NCI-H2171 (cell line): ENCODE results near the gene RNF135.
"Not testable (repeated sequence)": the region's sequence is repeated elsewhere in the genome, so short reads cannot be mapped to it uniquely, and the experiment has no call there.

Experiments
- DNase-seq: peaks from one replicate; lab custom pipeline; 2025; lab: John Stamatoyannopoulos, UW

Gene RNF135

DNA sequence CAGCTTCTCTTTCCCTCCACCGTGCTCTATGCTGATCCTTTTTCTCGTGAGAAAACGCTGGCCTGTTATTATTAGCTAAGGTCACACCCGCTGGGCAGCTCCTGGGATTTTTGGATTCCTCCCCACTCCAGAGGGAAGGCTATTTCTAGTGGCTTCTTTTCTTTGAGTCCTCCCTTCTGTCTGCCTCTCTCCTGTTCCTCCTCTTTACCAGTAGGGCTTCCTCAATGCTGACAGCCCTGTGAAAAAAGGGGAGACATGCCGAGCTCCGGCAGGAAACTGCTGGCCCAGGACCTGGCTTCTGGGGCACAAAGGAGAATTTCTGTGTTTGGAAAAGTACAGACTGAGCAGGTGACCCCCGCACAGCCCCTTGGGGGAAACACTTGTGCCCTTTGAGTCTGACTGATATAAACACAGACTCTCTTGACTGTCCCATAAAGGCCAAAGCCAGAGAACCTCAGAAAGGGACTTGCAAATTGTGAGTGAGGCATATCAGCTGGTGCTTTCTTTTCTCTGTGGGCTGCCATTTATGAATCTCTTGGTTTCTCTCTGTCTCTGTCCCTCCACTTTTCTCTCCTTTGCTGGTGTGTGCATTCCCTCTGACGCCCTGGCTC is 14.0 kb upstream of the RNF135 start:
- no peak for DNase-seq

DNA sequence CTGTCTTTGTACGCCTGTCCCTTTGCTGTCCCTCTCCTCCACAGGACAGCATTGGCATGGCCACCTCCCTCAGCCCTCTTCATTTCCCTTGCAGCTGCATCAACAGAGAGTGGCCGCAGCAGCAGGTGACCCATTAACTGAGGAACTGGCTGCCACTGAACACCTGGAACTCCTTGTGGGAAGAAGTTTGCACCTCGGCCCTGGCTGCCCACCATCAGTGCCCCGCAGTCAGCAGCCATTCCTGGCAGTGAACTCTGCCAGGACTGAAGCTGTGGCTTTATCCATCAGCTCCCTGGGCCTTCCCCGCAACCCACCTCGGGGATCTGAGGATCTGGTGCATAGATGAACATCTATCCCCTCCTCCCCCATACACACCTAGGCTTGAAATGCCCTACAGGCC is 13.1 kb upstream of the RNF135 start:
- no peak for DNase-seq

DNA sequence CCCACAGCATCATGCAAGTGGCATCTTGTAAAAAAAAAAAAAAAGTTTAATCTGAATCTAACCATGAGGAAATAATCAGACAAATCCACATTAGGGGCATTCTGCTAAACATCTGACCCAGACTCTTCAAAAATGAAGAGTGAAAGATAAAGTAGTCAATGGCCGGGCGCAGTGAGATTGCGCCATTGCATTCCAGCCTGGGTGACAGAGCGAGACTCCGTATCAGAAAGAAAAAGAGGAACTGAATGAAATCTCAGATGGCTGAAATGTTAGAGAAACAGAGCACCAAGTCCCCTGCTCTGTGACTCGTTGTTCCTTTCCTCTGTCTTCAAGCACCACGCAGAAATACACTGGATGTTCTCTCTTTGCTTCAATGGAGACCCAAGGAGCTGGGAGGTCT is 12.7 kb upstream of the RNF135 start:
- DNase-seq = no peak

DNA sequence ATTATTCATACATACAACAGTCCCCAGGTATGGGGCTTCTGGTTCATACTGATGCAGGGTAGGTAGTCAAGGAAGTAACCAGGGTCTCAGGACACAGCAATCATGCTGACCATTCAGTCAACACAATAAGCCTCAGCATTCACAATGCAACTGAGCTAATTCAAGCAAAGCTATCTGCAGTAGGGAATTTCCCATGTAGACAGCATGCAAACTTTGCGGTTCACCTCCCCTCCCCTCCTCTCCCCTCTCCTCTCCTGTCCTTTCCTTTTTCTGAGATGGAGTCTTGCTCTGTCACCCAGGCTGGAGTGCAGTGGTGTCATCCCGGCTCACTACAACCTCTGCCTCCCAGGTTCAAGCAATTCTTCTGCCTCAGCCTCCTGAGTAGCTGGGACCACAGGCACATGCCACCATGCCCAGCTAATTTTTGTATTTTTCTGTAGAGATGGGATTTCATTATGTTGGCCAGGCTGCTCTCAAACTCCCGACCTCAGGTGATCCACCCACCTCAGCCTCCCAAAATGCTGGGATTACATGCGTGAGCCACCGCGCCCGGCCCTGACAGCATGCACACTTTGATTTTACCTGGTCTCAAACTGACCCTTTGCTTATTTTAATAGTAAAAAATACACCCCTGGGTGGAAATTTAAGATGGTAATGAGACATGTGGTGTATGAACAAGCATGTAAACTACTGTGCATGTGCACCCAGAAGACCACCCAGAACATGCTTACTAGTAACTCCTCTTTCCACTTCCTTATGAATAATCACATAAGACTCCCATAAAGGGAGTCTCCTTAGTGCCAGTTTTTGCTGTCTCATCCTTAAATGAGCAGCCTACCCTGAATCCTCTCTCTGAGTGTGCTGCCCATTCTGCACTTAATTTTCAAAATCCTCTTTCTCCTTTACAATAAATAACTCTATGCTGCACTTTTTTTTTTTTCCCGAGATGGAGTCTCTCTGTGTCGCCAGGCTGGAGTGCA is 9.3 kb upstream of the RNF135 start:
- DNase-seq = no peak

DNA sequence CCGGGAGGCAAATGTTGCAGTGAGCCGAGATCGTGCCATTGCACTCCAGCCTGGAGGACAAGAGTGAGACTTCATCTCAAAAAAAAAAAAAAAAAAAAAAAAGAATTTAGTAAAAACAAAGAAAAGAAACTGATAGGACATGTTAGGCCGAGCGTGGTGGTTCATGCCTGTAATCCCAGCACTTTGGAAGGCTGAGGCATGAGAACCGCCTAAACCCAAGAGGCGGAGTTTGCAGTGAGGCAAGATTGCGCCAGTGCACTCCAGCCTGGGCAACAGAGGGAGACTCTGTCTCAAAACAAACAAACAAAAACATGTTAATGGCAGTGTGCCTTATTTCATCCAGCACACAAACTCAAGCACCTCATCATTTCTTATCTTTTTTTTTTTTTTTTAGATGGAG is 6.5 kb upstream of the RNF135 start:
- not testable (repeated sequence) for DNase-seq

DNA sequence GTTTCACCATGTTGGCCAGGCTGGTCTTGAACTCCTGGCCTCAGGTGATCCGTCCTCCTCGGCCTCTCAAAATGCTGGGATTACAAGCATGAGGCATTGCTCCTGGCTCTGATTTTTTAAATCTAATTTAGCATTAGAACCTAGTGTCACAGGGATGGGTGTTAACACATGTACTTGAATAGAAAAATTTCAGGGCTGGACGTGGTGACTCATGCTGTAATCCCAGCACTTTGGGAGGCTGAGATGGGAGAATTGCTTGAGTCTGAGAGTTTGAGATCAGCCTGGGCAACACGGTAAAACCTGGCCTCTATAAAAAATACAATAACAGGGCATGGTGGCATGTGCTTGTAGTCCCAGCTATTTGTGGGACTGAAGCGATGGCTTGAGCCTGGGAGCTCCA is 6.0 kb upstream of the RNF135 start:
- no peak for DNase-seq

DNA sequence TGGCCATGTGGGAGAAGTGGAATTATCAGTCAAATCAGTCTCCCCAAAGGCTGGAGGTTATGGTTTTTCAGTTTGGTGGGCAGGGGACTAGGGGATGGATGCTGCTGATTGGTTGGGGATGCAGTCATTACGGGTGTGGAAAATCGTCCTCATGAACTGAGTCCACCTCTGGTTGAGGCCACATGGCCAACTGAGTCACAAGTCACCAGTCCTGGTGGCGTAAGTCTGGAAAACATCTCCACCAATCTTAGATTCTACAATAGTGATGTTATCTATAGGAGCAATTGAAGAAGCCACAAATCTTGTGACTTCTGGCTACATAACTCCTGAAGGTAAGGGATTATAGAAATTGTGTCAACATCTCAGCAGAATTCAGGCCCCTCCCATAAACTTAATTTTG is 5.2 kb upstream of the RNF135 start:
- DNase-seq = no peak

DNA sequence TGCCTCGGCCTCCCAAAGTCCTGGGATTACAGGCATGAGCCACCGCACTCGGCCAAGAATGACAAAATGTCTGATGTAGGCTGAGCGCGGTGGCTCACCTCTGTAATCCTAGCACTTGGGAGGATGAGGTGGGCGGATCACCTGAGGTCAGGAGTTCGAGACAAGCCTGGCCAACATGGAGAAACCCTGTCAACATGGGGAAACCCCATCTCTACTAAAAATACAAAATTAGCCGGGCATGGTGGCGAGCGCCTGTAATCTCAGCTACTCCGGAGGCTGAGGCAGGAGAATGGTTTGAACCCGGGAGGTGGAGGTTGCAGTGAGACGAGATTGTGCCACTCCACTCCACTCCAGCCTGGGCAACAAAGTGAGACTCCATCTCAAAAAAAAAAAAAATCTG is 2.9 kb upstream of the RNF135 start:
- not testable (repeated sequence) for DNase-seq

DNA sequence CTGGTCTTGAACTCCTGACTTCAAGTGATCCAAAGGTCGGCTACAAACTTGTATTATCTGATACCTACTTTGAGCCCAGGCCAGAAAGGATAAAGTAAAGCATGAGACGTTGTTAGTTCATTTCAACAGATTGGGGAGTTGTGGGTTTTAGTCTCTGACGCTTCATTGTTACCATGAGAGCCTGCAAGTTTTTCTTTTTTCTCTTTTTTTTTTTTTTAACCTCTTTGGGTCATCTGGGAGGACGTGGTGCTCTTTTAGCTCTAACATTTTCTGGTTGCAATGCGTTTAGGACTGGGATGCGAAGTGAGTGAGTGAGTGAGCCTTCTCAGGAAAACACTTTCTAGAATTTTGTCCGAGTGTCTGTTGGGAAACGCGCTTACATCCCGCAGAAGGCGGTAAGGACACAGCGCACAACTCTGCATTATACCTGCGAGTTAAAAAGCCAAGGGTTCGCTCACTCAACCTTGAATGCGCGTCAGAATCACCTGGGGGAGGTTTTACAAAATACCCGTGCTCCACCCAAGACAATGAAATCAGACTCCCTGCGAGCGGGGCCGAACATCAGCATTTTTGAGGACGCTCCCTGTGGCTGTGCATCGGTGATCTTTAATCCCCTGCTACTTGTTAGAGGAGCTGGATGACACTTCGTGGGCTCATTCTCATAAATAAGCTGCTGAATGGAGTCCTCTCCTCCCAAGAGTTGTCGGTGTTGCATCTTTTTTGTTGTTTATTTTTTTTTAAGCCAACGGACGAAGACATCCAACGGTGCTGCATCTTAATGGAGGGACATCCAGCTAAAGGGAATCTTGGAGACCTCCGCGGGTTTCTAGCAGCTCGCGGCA is 629 bp upstream of the RNF135 start:
- no peak for DNase-seq

DNA sequence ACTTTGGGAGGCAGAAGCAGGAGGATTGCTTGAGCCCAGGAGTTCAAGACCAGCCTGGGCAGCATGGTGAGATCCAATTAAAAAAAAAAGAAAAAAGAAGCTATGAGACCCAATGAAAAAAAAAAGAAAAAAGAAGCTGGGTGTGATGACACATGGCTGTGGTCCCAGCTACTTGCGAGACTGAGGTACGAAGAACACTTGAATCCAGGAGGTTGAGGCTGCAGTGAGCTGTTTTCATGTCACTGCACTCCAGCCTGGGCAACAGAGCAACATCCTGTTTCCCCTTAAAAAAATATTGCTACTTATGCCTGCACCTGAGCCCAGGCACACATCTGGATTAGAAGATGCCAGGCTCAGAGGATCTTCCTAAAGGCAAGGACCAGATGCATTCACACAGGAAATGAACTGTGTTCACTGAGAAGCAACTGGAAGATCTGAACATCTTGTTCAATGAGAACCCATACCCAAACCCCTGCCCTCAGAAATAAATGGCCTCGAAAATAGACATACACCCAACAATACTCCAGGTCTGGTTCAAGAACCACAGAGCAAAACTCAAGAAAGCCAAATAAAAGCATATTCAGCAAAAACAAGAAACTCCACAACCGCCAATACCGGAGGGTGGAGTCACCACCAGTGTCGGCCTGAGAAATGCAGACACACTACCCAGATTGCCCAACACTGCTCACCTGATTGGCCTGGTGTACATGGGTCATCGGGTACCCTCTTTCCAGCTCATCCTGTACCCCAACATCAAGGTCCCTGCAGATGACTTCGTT is 4.4 kb downstream of the RNF135 start:
- no peak for DNase-seq

DNA sequence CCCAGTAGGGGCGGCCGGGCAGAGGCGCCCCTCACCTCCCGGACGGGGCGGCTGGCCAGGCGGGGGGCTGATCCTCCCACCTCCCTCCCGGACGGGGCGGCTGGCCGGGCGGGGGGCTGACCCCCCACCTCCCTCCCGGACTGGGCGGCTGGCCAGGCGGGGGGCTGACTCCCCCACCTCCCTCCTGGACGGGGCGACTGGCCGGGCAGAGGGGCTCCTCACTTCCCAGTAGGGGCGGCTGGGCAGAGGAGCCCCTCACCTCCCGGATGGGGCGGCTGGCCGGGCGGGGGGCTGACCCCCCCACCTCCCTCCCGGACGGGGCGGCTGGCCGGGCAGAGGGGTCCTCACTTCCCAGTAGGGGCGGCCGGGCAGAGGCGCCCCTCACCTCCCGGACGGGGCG is 9.1 kb downstream of the RNF135 start:
- not testable (repeated sequence) for DNase-seq

DNA sequence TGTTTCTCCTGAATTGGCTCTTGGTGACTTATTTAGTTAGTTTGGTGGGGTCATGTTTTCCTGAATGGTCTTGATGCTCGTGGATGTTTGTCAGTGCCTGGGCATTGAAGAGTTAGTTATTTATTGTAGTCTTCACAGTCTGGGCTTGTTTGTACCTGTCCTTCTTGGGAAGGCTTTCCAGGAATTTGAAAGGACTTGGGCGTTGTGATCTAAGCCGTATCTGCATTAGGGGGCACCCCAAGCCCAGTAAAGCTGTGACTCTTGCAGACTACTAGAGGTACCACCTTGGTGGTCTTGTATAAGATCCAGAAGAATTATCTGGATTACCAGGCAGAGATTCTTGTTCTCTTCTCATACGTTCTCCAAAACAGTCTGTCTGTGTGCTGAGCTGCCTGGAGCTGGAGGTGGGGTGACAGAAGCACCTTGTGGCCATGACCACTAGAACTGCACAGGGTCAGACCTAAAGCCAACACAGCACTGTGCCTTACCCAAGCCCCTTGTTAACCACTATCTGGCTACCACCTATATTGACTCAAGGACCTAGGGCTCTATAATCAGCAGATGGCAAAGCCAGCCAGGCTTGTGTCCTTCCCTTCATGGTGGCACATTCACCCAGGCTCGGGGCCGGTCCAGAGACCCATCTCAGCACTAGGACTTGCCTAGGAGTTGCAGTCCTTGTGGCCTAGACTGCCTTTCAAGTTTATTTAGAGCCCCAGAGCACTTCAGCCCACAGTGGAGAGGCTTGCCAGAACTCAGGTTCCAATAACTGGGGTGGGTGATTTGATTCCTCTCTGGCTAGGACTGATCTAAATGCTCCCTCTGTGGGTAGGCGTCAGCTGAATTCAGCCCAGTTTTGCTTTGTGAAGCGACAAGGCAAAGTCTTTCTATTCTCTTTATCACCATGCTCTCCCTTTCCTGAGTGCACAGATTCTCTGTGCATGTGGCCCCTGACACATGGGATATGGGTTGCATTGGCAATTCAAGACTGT is 11.0 kb downstream of the RNF135 start:
- DNase-seq = no peak

DNA sequence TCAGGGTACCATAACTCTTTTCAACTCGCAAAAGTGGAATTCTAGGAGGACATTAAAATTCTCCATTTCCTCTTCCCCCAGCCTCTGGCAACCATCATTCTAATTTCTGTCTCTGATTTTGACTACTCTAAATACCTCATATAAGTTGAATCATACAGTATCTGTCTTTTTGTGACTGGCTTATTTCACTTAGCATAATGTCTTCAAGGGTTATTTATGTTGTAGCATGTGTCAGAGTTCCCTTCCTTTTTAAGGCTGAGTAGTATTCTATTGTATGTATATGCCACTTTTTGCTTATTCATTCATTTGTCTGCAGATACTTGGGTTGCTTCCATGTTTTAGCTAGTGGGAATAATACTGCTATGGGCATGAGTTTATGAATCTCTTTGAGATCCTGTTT is 12.0 kb downstream of the RNF135 start:
- DNase-seq = no peak

DNA sequence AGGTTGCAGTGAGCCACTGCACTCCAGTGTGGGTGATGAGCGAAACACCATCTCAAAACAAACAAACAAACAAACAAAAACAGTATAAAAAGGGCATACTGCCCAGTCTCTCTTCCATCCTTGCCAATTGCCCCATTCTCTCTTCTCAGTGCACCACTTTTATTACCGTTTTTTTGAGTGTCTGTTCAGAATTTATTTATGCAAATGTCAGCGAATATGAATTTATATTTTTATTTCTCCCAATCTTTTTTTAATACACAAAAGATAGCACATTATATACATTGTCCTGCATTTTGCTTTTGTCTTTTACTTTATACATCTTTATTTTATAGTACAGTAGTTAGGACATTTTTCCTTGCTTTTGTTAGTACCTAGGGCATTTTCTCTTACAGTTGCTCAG is 19.6 kb downstream of the RNF135 start:
- DNase-seq = no peak

DNA sequence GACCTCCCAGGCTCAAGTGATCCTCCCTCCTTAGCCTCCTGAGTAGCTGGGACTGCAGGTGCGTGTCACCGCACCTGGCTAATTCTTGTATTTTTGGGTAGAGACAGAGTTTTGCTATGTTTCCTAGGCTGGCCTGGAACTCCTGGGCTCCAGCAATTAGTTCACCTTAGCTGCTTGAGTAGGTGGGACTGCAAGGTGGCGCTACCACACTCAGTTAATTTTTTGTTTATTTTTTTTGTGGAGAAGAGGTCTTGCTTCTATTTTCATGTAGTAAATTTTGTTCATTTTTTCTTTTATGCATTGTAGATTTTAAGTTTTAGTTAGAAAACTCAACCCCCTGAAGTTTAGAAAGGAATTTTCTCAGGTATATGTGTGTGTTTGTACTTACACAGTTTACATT is 21.7 kb downstream of the RNF135 start:
- DNase-seq = no peak

DNA sequence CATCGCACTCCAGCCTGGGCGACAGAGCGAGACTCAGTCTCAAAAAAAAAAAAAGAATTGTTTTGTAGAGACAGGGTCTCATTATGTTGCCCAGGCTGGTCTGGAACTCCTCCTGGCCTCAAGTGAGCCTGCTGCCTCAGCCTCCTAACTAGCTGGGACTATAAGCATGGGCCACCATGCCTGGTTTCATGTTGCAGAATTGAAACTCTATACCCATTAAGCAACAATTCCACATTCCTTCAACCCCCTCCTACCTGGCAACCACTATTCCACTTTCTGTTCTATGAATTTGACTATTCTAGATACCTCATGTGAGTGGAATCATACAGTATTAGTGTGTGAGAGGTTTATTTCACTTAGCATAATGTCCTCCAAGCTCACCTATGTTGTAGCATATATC is 24.5 kb downstream of the RNF135 start:
- no peak for DNase-seq

DNA sequence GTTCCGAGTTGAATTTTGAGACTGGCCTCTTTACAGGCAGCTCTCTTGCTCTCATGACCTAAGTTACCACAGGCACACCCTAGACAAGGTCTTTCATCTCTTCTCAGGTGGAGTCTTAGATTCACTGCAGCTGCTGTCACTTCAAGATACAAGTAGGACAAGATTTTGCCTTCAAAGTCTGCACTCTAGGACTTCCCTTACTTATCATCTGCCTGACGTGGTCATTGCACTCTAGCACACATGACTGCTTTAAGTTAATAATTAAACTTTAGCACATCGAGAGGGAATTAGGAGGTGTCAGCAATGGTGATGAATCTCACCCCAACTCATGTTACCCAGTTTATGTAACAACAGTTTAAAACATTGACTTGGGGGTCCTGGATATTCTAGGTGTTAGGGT is 25.6 kb downstream of the RNF135 start:
- DNase-seq = no peak

DNA sequence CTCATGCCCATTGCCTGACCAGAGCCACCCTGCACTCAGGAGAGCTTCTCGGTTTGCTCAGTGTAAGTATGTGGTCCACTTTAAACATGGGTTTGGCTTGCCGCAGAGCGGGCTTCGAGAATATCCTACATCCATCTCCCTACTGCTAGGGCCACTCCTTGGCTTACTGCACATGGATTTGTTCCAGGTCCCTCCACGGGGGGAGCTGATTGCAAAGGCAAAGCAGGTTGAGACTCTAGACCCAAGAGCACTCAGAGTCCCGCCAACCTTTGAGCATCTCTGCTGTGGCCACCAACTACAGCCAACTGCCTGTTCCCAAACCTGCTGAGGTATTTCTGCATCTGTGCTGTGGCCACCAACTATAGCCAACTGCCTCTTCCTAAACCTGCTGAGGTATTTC is 26.4 kb downstream of the RNF135 start:
- no peak for DNase-seq

DNA sequence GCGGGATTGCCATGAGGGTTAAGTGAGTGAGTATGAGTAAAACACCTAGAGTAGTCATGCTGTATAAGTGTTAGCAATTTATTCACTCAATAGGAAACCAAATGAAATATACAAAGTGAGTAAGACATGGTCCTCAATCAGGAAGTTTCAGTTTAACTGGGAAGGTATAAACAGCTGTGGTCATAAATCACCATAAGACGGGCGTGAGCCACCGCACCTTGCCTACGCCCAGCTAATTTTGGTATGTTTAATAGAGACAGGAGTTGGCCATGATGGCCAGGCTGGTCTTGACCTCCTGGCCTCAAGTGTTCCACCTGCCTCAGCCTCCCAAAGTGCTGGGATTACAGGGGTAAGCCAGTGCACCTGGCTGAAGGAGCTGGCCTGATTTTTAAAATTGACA is 27.0 kb downstream of the RNF135 start:
- DNase-seq = no peak

DNA sequence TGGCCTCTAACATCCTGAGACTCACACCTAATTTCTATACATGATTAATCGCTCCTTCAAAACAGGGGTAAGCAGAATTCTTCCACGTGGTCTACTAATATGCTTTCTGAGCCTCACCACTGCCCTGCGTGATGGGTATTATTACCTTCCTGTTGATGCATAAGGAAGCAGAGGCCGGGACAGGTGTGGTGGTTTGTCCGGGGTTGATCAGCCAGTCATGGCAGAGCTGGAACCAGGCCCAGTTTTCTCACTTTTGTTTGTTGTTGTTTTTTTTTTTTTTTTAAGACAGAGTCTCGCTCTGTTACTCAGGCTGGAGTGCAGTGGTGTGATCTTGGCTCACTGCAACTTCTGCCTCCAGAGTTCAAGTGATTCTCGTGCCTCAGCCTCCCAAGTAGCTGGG is 31.2 kb downstream of the RNF135 start:
- no peak for DNase-seq
